Smooth muscle cell (in vitro differentiated cells): ENCODE measurements around the gene ZNF474. TPM values are rescaled to one million over a fixed set of nuclear protein-coding genes. Genes with fewer than 3 reads are reported as not detected.

Experiments used
- DNase-seq: peaks from one replicate; lab custom pipeline; 2025; ENCODE audit not compliant: unreplicated experiment; lab: John Stamatoyannopoulos, UW
- H2AFZ ChIP-seq: fragments of 200-600 bp; sonication (generic); 2 replicates; pipeline ENCODE4 v1.6.0; 2016; ENCODE audit warnings: antibody characterized with exemption, low read depth, mild to moderate bottlenecking
- H3F3A ChIP-seq: fragments of 200-600 bp; sonication (generic); 2 replicates; pipeline ENCODE4 v1.6.0; 2017; ENCODE audit warnings: antibody characterized with exemption, low read depth
- H3K27ac ChIP-seq: fragments of 200-600 bp; sonication (generic); 2 replicates; pipeline ENCODE4 v1.5.1; 2016; ENCODE audit warnings: low read depth, mild to moderate bottlenecking
- H3K27me3 ChIP-seq: fragments of 200-600 bp; sonication (generic); 2 replicates; pipeline ENCODE4 v1.6.1; 2016; ENCODE audit warnings: low read depth, mild to moderate bottlenecking
- H3K36me3 ChIP-seq: fragments of 200-600 bp; sonication (generic); 2 replicates; pipeline ENCODE4 v1.5.1; 2016; ENCODE audit warnings: low read depth
- H3K4me1 ChIP-seq: fragments of 200-600 bp; sonication (generic); 2 replicates; pipeline ENCODE4 v1.5.1; 2016; ENCODE audit warnings: low read depth
- H3K4me2 ChIP-seq: fragments of 200-600 bp; sonication (generic); 2 replicates; pipeline ENCODE4 v1.6.0; 2016; ENCODE audit warnings: mild to moderate bottlenecking
- H3K4me3 ChIP-seq: fragments of 200-600 bp; sonication (generic); 2 replicates; pipeline ENCODE4 v1.5.1; 2016; ENCODE audit warnings: mild to moderate bottlenecking
- H3K79me2 ChIP-seq: fragments of 200-600 bp; sonication (generic); 2 replicates; pipeline ENCODE4 v1.6.0; 2016; ENCODE audit warnings: low read depth, mild to moderate bottlenecking
- H3K9ac ChIP-seq: fragments of 200-600 bp; sonication (generic); 2 replicates; pipeline ENCODE4 v1.6.0; 2016; ENCODE audit warnings: low read depth
- H3K9me3 ChIP-seq: fragments of 200-600 bp; sonication (generic); replicated peaks from 2 replicates; pipeline ENCODE4 v1.5.1; 2016; ENCODE audit warnings: low read depth
- H4K20me1 ChIP-seq: fragments of 200-600 bp; sonication (generic); 2 replicates; pipeline ENCODE4 v1.6.0; 2016; ENCODE audit warnings: low read depth
- CTCF ChIP-seq: fragments of 200-600 bp; sonication (generic); IDR thresholded peaks from 2 replicates; pipeline ENCODE4 v1.5.1; 2017; ENCODE audit warnings: borderline replicate concordance, mild to moderate bottlenecking, antibody characterized with exemption; ENCODE audit not compliant: insufficient read depth, poor library complexity, severe bottlenecking
- WGBS: methylation state at CpG from one replicate; pipeline ENCODE4 v1.1.7; 2016; ENCODE audit warnings: low lambda C conversion rate; 5-methylcytosine and 5-hydroxymethylcytosine counted together
- polyA plus RNA-seq: library from polyadenylated mRNA; unstranded; fragments of >200 nt; fragmentation: Nextera tagmentation; extraction: Ambion mirVana; gene quantifications from 2 replicates; pipeline ENCODE4 v1.2.1, GENCODE V29; 2016
- total RNA-seq: library from RNA; depleted of rRNA; stranded (reverse); fragments of >200 nt; gene quantifications from 2 replicates; pipeline ENCODE4 v1.2.3, GENCODE V29; 2014

ZNF474 gene
- total and polyA plus RNA-seq, 2 experiments from 2014 or later = 1.1 to 2.2 TPM

- Histone ChIP-seq H3K9ac (peak overlapping the region; percentile 82), H3K4me1 (peaks cover 26% of the 10 kb centered on the region), H3K4me3 (peak overlapping the region; percentile 21), H3K36me3 (no peaks in the 10 kb centered on the region), H3K27ac (peak overlapping the region; percentile 98), H3K27me3 (no peaks in the 10 kb centered on the region), H3K9me3 (no peaks in the 10 kb centered on the region), H2AFZ (no peak overlapping the region), H4K20me1 (no peaks in the 10 kb centered on the region), H3K79me2 (no peaks in the 10 kb centered on the region), H3F3A (no peaks in the 10 kb centered on the region), H3K4me2 (peak overlapping the region; percentile 74)
- DNase-seq = no peak
- WGBS = 46% methylated on average over 10 of the region's 10 CpGs
- no peak for TF ChIP-seq CTCF
Measured at GRCh38 chr5:122126756-122127321, 2.5 kb upstream of the ZNF474 start.

GRCh38 chr5:122130152-122130551 is 806 bp downstream of the ZNF474 start:
- Histone ChIP-seq H3K9me3 (no peaks in the 10 kb centered on the region), H4K20me1 (no peaks in the 10 kb centered on the region), H3K36me3 (no peaks in the 10 kb centered on the region), H3K27ac (peak overlapping the region; percentile 98), H3K27me3 (no peaks in the 10 kb centered on the region), H3K9ac (peak overlapping the region; percentile 92), H3K4me3 (peak overlapping the region; percentile 2), H3F3A (no peaks in the 10 kb centered on the region), H2AFZ (no peak overlapping the region), H3K4me1 (peaks cover 26% of the 10 kb centered on the region), H3K4me2 (peak overlapping the region; percentile 75), H3K79me2 (no peaks in the 10 kb centered on the region)
- TF ChIP-seq CTCF = no peak
- WGBS = 84% methylated on average over 2 of the region's 2 CpGs
- DNase-seq = no peak

- Histone ChIP-seq H3K27ac (no peak overlapping the region), H3K36me3 (no peaks in the 10 kb centered on the region), H3K4me1 (no peaks in the 10 kb centered on the region), H3K79me2 (no peaks in the 10 kb centered on the region), H4K20me1 (no peaks in the 10 kb centered on the region), H3K27me3 (no peaks in the 10 kb centered on the region), H3K4me2 (no peak overlapping the region), H3K4me3 (no peak overlapping the region), H3F3A (peaks cover 11% of the 10 kb centered on the region), H3K9me3 (no peaks in the 10 kb centered on the region), H2AFZ (no peak overlapping the region), H3K9ac (no peak overlapping the region)
- no peak for DNase-seq
- WGBS = 93% methylated on average over 4 of the region's 4 CpGs
- TF ChIP-seq CTCF = no peak
Measured at GRCh38 chr5:122137702-122138101, 8.4 kb downstream of the ZNF474 start.

GRCh38 chr5:122138356-122138755 is 9.0 kb downstream of the ZNF474 start:
- 92% methylated on average over 3 of the region's 3 CpGs for WGBS
- Histone ChIP-seq H3K4me2 (no peak overlapping the region), H3K79me2 (no peaks in the 10 kb centered on the region), H3K9ac (no peak overlapping the region), H2AFZ (no peak overlapping the region), H3K27me3 (no peaks in the 10 kb centered on the region), H3K27ac (no peak overlapping the region), H4K20me1 (no peaks in the 10 kb centered on the region), H3K9me3 (no peaks in the 10 kb centered on the region), H3F3A (peaks cover 18% of the 10 kb centered on the region), H3K4me3 (no peak overlapping the region), H3K4me1 (no peaks in the 10 kb centered on the region), H3K36me3 (no peaks in the 10 kb centered on the region)
- DNase-seq = no peak
- TF ChIP-seq CTCF = no peak
